HG03108 (cell line): Measurements from ENCODE around the gene ZNF771.
A peak's percentile ranks its signal among the peaks of the same experiment; 100 is the strongest.
"Not testable (repeated sequence)": the region's sequence is repeated elsewhere in the genome, so short reads cannot be mapped to it uniquely, and the experiment has no call there.

Source experiments
- ATAC-seq: cut with Tn5 transposase; IDR thresholded peaks from one replicate; pipeline ENCODE4 v1.9.1; 2021; ENCODE audit warnings: moderate library complexity; ENCODE audit not compliant: unreplicated experiment

Gene ZNF771

GRCh38 chr16:30375864-30376263 lies 31.5 kb upstream of the ZNF771 start:
- no peak for ATAC-seq

- no peak for ATAC-seq
These were observed 30.9 kb upstream of the ZNF771 start for GRCh38 chr16:30376461-30376902.

GRCh38 chr16:30377050-30377811 lies 30.2 kb upstream of the ZNF771 start:
- ATAC-seq: no peak

- peak; percentile 28 for ATAC-seq
These were observed 29.6 kb upstream of the ZNF771 start for GRCh38 chr16:30377812-30378235.

- peak; percentile 86 for ATAC-seq
These were observed 28.9 kb upstream of the ZNF771 start for GRCh38 chr16:30378236-30379157.

- no peak for ATAC-seq
These were observed 28.1 kb upstream of the ZNF771 start for GRCh38 chr16:30379158-30379783.

DNA sequence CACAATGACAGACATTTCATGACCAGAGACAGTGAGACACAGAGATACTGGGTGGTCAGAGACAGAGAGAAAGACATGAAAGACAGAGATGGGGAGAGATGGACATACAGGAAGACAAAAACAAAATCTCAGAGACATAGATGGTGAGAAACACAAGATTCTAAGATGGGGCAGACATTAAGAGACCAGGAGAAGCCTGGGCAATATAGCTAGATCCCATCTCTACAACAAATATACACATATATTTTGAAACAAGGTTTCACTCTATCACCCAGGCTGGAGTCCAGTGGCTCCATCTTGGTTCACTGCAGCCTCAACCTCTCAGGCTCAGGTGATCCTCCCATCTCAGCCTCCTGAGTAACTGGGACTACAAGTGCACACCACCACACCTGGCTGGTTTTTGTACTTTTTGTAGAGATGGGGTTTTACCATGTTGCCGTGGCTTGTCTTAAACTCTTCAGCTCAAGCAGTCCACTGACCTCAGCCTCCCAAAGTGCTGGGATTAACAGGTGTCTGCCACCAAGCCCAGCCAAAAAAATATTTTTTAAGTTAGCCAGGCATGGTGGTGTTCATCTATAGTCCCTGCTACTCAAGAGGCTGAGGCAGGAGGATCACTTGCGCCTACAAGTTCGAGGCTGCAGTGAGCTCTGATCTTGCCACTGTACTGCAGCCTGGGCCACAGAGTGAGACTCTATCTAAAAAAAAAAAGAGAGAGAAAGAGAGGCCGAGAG lies 27.2 kb upstream of the ZNF771 start:
- no peak for ATAC-seq

GRCh38 chr16:30380803-30381208 lies 26.6 kb upstream of the ZNF771 start:
- ATAC-seq: no peak

DNA sequence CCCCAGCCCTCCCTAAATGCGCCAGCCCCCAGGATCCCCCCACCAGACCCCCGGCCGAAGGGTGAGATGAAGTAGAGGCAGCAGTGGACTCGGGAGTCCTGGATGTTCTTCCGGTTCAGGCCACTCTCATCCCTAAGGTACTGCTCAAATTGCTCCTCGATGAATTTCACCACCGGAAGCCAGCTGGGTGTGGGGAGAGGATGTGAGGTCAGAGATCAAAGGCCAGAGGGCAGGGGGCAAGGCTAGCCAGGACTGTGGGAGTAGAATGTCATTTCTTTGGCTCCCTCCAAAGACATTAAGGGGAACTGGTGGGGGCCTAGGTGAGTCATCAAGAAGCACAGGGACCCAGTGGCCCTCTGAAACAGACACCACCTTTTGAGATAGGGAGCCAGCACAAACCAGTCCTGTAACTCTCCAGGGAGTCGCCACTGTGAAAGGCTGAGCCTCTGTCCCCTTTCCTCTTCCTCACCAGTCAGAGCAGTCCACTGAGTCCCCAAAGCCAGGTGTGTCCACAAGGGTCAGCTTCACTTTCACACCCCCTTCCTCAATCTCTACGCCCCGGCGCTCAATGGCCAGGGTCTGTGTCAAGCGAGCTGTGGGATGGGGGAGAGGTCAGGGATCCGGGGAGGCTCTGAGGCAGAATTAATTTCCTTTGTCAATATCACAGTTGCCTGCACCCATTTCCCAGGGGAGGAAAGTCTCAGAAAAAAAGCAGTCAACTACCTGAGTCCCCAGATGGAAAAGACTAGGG lies 25.9 kb upstream of the ZNF771 start:
- no peak for ATAC-seq

- ATAC-seq: no peak
These were observed 25.1 kb upstream of the ZNF771 start, which contains the start of gene SEPTIN1 for GRCh38 chr16:30382111-30382881. SEPTIN1 (minus strand) TSS chr16:30382561; CDS start chr16:30382542, 19 bp downstream.

GRCh38 chr16:30383521-30383920 lies 23.9 kb upstream of the ZNF771 start:
- no peak for ATAC-seq

GRCh38 chr16:30394592-30395154 lies 12.7 kb upstream of the ZNF771 start:
- no peak for ATAC-seq

- peak; percentile 64 for ATAC-seq
These were observed 12.0 kb upstream of the ZNF771 start, which contains the start of gene ZNF48 for GRCh38 chr16:30395155-30395991. ZNF48 (plus strand) TSS chr16:30395420; CDS start chr16:30395795, 375 bp downstream.

GRCh38 chr16:30395992-30396585 lies 11.3 kb upstream of the ZNF771 start:
- no peak for ATAC-seq

DNA sequence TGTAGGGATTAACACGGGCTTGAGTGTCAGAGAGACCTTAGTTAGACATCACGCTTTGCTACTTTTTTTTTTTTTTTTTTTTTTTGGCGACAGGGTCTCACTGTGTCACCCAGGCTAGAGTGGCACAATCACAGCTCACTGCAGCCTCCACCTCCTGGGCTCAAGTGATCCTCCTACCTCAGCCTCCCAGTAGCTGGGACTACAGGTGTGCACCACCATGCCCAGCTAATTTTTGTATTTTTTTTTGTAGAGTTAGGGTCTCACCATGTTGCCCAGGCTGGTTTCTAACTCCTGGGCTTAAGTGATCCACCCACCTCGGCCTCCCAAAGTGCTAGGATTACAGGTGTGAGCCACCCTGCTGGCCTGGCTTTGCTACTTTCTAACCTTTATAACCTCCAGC lies 10.8 kb upstream of the ZNF771 start:
- not testable (repeated sequence) for ATAC-seq

DNA sequence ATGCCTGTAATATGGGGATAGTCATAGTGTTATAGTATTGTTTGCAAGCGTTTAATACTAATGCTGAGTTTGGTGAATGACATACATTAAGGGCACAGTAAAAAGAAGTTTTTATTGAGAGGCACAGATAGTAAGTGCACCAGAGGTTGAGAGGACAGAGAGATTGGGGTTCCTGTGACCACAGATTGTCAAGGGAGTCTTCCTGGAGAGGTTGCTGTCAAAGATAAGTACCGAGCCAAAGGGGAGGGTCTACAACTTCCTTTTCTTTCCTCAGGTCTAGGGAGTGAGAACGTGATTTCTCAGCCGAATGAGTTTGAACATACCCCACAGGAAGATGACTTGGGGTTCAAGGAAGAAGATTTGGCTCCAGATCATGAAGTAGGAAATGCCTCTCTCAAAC lies 10.3 kb upstream of the ZNF771 start:
- no peak for ATAC-seq
